SK-N-MC (cell line): ENCODE results near the gene GAD2.

ENCODE experiments used
- DNase-seq: peaks from one replicate; pipeline ENCODE4 v3.0.0-alpha.2; 2011; ENCODE audit warnings: low read depth, low spot score
- H3K27ac ChIP-seq: fragments of 200-600 bp; sonication (generic); 2 replicates; pipeline ENCODE4 v1.5.1; 2016; ENCODE audit warnings: mixed run types
- H3K36me3 ChIP-seq: fragments of 200-600 bp; sonication (generic); 2 replicates; pipeline ENCODE4 v1.6.1; 2017; ENCODE audit warnings: antibody characterized with exemption, low read length, mixed read lengths; ENCODE audit not compliant: insufficient read depth
- H3K4me3 ChIP-seq: fragments of 200-600 bp; sonication (generic); 2 replicates; pipeline ENCODE4 v1.5.1; 2016
- H3K9ac ChIP-seq: fragments of 200-600 bp; sonication (generic); 2 replicates; pipeline ENCODE4 v1.8.0; 2017; ENCODE audit warnings: mixed run types, mixed read lengths; ENCODE audit not compliant: insufficient read length
- H3K9me3 ChIP-seq: fragments of 200-600 bp; sonication (generic); 2 replicates; pipeline ENCODE4 v1.6.1; 2017; ENCODE audit warnings: low read depth, mild to moderate bottlenecking, antibody characterized with exemption, low read length, moderate library complexity, mixed read lengths
- EZH2 ChIP-seq: fragments of 200-600 bp; sonication (generic); IDR thresholded peaks from one replicate; pipeline ENCODE4 v1.6.1; 2017; ENCODE audit warnings: antibody characterized with exemption
- FOXP2 ChIP-seq: optimal IDR thresholded peaks from 2 replicates; pipeline ENCODE3; 2011; ENCODE audit warnings: mild to moderate bottlenecking, moderate library complexity; ENCODE audit not compliant: insufficient read depth; ENCODE audit errors: extremely low read length, control extremely low read depth
- POLR2AphosphoS5 ChIP-seq: IDR thresholded peaks from 2 replicates; pipeline ENCODE4 v1.6.1; 2012; ENCODE audit warnings: mild to moderate bottlenecking, low read depth, low read length, borderline replicate concordance

Gene GAD2

GRCh38 chr10:26269754-26270153 lies 53.2 kb downstream of the GAD2 start:
- no peaks in the 10 kb centered on the region for H3K36me3 ChIP-seq
- H3K9ac ChIP-seq: no peak overlapping the region
- H3K4me3 ChIP-seq: peak overlapping the region; percentile 59; the same call in 1 of the 2 replicates
- DNase-seq: peak; percentile 22
- H3K27ac ChIP-seq: no peak overlapping the region
- no peak for TF ChIP-seq EZH2
- TF ChIP-seq POLR2AphosphoS5: no peak
- TF ChIP-seq FOXP2: no peak
- no peaks in the 10 kb centered on the region for H3K9me3 ChIP-seq

GRCh38 chr10:26274391-26274790 lies 57.8 kb downstream of the GAD2 start:
- Histone ChIP-seq H3K27ac (no peak overlapping the region), H3K4me3 (no peak overlapping the region)
- no peak for DNase-seq

GRCh38 chr10:26278295-26278694 lies 61.7 kb downstream of the GAD2 start:
- H3K9ac ChIP-seq: no peak overlapping the region
- H3K36me3 ChIP-seq: no peaks in the 10 kb centered on the region
- no peak overlapping the region for H3K4me3 ChIP-seq
- no peaks in the 10 kb centered on the region for H3K9me3 ChIP-seq
- no peak overlapping the region for H3K27ac ChIP-seq
- DNase-seq: no peak
- TF ChIP-seq FOXP2: no peak
- TF ChIP-seq EZH2: no peak
- no peak for TF ChIP-seq POLR2AphosphoS5

More at GRCh38 chr10:26274391-26274790, 57.8 kb downstream of the GAD2 start:
- no peaks in the 10 kb centered on the region for H3K9me3 ChIP-seq
- H3K36me3 ChIP-seq: no peaks in the 10 kb centered on the region
- no peak overlapping the region for H3K9ac ChIP-seq
- TF ChIP-seq POLR2AphosphoS5: no peak
- TF ChIP-seq EZH2: no peak
- no peak for TF ChIP-seq FOXP2

- TF ChIP-seq FOXP2 (no peak), EZH2 (no peak), POLR2AphosphoS5 (no peak)
- Histone ChIP-seq H3K4me3 (no peak overlapping the region), H3K9me3 (no peaks in the 10 kb centered on the region), H3K36me3 (no peaks in the 10 kb centered on the region), H3K9ac (no peak overlapping the region), H3K27ac (no peak overlapping the region)
- no peak for DNase-seq
Measured at GRCh38 chr10:26290236-26290635, 73.7 kb downstream of the GAD2 start.

- Histone ChIP-seq H3K27ac (no peak overlapping the region), H3K4me3 (no peak overlapping the region), H3K36me3 (no peaks in the 10 kb centered on the region), H3K9ac (no peak overlapping the region), H3K9me3 (no peaks in the 10 kb centered on the region)
- DNase-seq: no peak
- TF ChIP-seq FOXP2 (no peak), POLR2AphosphoS5 (no peak), EZH2 (no peak)
Measured at GRCh38 chr10:26291721-26292480, 75.3 kb downstream of the GAD2 start.

GRCh38 chr10:26296360-26296759 lies 79.8 kb downstream of the GAD2 start:
- TF ChIP-seq POLR2AphosphoS5: no peak
- TF ChIP-seq FOXP2: no peak
- no peak for TF ChIP-seq EZH2
- H3K9ac ChIP-seq: no peak overlapping the region
- no peak overlapping the region for H3K27ac ChIP-seq
- H3K4me3 ChIP-seq: no peak overlapping the region
- no peak for DNase-seq
- H3K9me3 ChIP-seq: no peaks in the 10 kb centered on the region
- no peaks in the 10 kb centered on the region for H3K36me3 ChIP-seq

GRCh38 chr10:26300001-26300400 lies 83.4 kb downstream of the GAD2 start:
- DNase-seq: no peak
- no peaks in the 10 kb centered on the region for H3K36me3 ChIP-seq
- H3K27ac ChIP-seq: no peak overlapping the region
- no peaks in the 10 kb centered on the region for H3K9me3 ChIP-seq
- TF ChIP-seq EZH2: no peak
- TF ChIP-seq POLR2AphosphoS5: no peak
- TF ChIP-seq FOXP2: no peak
- H3K9ac ChIP-seq: no peak overlapping the region
- no peak overlapping the region for H3K4me3 ChIP-seq

- no peak for DNase-seq
- Histone ChIP-seq H3K9ac (no peak overlapping the region), H3K9me3 (no peaks in the 10 kb centered on the region), H3K4me3 (peak overlapping the region; percentile 28; the same call in 1 of the 2 replicates), H3K36me3 (no peaks in the 10 kb centered on the region), H3K27ac (peak overlapping the region; percentile 74)
- TF ChIP-seq POLR2AphosphoS5: no peak
- TF ChIP-seq FOXP2: no peak
- no peak for TF ChIP-seq EZH2
Measured at GRCh38 chr10:26303366-26303765, 86.8 kb downstream of the GAD2 start.
